Neutrophil (primary cell): Measurements from ENCODE around the gene JRKL.

ENCODE experiments used
- H3K27ac ChIP-seq: fragments of 200-600 bp; sonication (generic); 2 replicates; pipeline ENCODE4 v1.5.1; 2016; ENCODE audit warnings: mild to moderate bottlenecking, moderate library complexity
- H3K27me3 ChIP-seq: fragments of 200-600 bp; sonication (generic); 2 replicates; pipeline ENCODE4 v1.6.0; 2016; ENCODE audit warnings: mild to moderate bottlenecking
- H3K36me3 ChIP-seq: fragments of 200-600 bp; sonication (generic); 2 replicates; pipeline ENCODE4 v1.5.1; 2017
- H3K4me1 ChIP-seq, 2 experiments: fragments of 200-600 bp in 1 of 2; sonication (generic) in 1 of 2; 1 replicate in 1 of 2; 2 replicates in 1 of 2; pipeline versions ENCODE4 v1.5.1 to v1.6.1; 2013 to 2016; ENCODE audit warnings: low read depth in 1 of 2, low read length in 1 of 2, mild to moderate bottlenecking in 1 of 2, moderate library complexity in 1 of 2; ENCODE audit not compliant: control insufficient read depth in 1 of 2, insufficient read depth in 1 of 2
- H3K4me3 ChIP-seq, 2 experiments: fragments of 200-600 bp in 1 of 2; sonication (generic) in 1 of 2; 1 replicate in 1 of 2; 2 replicates in 1 of 2; pipeline ENCODE4 v1.5.1; 2013 to 2016; ENCODE audit warnings: low read depth in 1 of 2, low read length in 1 of 2, mild to moderate bottlenecking in 1 of 2, moderate library complexity in 1 of 2
- H3K9me3 ChIP-seq: fragments of 200-600 bp; sonication (generic); 2 replicates; pipeline ENCODE4 v1.5.1; 2016
- CTCF ChIP-seq: fragments of 200-600 bp; sonication (generic); IDR thresholded peaks from 2 replicates; pipeline ENCODE4 v1.5.1; 2016; ENCODE audit warnings: antibody characterized with exemption

Gene JRKL

GRCh38 chr11:96389720-96390487 is at the start of gene JRKL, which contains the start of gene CCDC82:
TSS of gene JRKL (plus strand) at chr11:96390013. CDS start at chr11:96390650, 637 bp downstream.
TSS of gene CCDC82 (minus strand) at chr11:96389912. CDS start at chr11:96384747, 5,165 bp downstream.
- peak; percentile 41 for TF ChIP-seq CTCF
- peaks cover 18 to 21% of the 10 kb centered on the region in 2 experiments for H3K4me1 ChIP-seq
- no peaks in the 10 kb centered on the region for H3K36me3 ChIP-seq
- peak within 1 kb of the TSS; percentile 85 for H3K27ac ChIP-seq
- H3K9me3 ChIP-seq: no peaks in the 10 kb centered on the region
- no peaks in the 10 kb centered on the region for H3K27me3 ChIP-seq
- H3K4me3 ChIP-seq: peak within 1 kb of the TSS; percentile 87

- Histone ChIP-seq H3K27me3 (peaks cover 9% of the 10 kb centered on the region), H3K36me3 (no peaks in the 10 kb centered on the region), H3K4me3 (no peak overlapping the region), H3K4me1 (peaks cover 16 to 33% of the 10 kb centered on the region in 2 experiments), H3K9me3 (no peaks in the 10 kb centered on the region), H3K27ac (no peak overlapping the region)
- TF ChIP-seq CTCF: no peak
These were observed 49.3 kb upstream of the JRKL start for GRCh38 chr11:96340555-96340885.

- no peak overlapping the region for H3K27ac ChIP-seq
- peak overlapping the region; percentile 69 to 74 for H3K4me3 ChIP-seq
- peaks cover 9% of the 10 kb centered on the region for H3K27me3 ChIP-seq
- no peak for TF ChIP-seq CTCF
- H3K36me3 ChIP-seq: no peaks in the 10 kb centered on the region
- no peaks in the 10 kb centered on the region for H3K9me3 ChIP-seq
- H3K4me1 ChIP-seq: peaks cover 16 to 33% of the 10 kb centered on the region in 2 experiments
These were observed 48.4 kb upstream of the JRKL start for GRCh38 chr11:96341211-96342013.

DNA sequence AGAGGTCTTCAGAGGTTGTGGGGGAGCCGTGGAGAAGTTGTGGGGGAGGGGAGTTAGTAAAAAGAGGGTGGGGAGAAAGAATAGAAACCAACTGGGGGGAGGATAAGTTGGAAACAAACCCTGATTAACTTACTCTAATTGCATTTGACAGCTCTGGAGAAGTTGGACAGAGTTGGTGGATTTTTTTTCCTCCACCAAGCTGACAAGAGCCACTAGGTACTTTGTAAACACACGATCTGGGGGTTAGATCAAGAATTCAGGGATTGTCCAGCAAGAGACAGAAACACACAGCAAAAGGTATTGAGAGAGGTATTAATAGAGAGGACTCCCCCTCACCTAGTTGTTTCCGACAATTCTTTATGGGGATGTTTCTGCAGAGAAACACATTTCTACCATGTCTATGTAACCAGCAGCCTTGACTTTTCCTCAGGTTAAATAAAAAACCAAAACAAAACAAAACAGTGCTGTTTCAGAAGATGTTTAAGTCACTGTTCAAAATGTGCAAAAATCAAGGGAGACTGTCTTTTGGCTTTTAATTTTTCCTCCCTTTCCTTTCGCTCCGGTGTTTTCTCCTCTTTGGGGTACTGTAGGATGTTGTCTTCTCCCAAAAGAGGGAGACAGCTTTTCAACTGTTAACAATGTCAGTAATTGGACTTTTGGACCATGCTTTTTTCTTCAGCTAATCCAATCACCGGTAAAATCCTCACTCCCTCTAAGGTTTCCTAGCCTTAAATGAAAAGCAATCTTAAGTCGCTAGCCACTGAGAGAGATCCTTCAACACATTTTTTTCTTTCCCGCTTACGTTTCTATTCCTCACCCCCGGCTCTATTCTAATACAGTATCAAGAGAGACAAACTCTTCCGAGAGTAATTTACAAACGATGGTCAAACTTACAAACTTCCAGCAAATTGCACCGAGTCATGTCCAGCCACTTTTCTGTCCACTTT is 47.5 kb upstream of the JRKL start:
- TF ChIP-seq CTCF: peak; percentile 3
- H3K36me3 ChIP-seq: no peaks in the 10 kb centered on the region
- peak overlapping the region; percentile 36 for H3K27ac ChIP-seq
- peaks cover 9% of the 10 kb centered on the region for H3K27me3 ChIP-seq
- peaks cover 16 to 33% of the 10 kb centered on the region in 2 experiments for H3K4me1 ChIP-seq
- H3K4me3 ChIP-seq: peak overlapping the region; percentile 69 to 74
- no peaks in the 10 kb centered on the region for H3K9me3 ChIP-seq
